ENCODE measurements around the gene NF2.
"Not testable (repeated sequence)": the region's sequence is repeated elsewhere in the genome, so short reads cannot be mapped to it uniquely, and the experiment has no call there.

Gene NF2

DNA sequence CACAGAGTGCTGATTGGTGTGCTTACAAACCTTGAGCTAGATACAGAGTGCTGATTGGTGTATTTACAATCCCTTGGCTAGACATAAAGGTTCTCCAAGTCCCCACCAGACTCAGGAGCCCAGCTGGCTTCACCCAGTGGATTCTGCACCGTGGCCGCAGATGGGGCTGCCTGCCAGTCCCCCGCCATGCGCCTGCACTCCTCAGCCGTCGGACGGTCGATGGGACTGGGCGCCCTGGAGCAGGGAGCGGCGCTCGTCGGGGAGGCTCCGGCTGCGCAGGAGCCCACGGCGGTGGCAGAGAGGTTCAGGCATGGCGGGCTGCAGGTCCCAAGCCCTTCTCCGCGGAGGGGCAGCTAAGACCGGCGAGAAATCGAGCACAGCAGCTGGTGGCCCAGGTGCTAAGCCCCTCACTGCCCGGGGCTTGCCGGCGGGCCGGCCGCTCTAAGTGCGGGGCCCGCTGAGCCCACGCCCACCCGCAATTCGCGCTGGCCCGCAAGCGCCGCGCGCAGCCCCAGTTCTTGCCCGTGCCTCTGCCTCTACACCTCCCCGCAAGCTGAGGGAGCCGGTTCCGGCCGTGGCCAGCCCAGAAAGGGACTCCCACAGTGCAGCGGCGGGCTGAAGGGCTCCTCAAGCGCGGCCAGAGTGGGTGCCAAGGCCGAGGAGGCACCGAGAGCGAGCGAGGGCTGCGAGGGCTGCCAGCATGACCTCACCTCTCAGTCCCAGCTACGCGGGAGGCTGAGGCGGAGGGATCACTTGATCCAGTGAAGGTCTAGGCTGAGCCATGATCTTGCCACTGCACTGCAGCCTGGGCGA lies 5.4 kb upstream of the NF2 start:
- not testable (repeated sequence) for DNase-seq

DNA sequence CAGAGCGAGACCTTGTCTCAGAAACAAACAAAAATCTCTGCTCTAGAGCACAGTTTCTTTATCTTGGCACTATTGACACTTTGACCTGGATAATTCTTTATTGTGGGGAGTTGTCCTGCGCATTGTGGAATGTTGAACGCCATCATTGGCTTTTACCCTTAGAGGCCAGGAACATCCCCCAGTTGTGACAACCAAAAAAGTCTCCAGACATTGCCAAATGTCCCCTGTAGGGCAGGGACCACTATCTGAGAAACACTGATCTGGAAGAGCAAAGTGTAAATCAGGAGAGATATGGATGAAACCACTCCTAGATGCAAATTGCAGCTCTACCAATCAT lies 4.8 kb upstream of the NF2 start:
- DNase-seq, result no peak

DNA sequence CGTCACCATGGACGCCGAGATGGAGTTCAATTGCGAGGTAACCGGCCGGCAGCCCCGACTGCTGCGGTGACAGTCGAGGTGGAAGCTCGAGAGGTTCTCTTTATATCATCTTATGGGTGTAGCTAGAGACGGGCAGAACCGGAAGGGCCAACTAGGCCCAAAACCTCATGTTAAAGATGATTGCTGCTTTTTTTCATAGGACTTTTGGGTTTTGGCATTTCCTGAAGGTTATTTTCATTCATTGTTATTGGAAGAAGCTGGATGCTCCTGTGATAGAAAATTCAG lies 585 bp downstream of the NF2 start:
- DNase-seq, result no peak

DNA sequence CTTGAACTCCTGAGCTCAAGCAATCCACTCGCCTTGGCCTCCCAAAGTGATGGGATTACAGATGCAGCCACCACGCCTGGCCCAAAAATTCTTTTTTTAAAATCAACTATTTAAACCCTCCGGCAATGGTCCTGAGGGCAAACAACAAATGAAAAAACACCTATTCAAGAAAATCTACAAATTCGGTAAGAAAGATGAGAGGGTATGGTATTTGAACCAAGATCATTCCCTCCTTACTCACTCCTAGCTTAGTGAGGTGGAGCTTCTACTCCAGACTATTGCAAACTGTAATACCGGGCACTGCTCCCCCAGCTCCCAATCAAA lies 2.1 kb downstream of the NF2 start:
- no peak for DNase-seq

DNA sequence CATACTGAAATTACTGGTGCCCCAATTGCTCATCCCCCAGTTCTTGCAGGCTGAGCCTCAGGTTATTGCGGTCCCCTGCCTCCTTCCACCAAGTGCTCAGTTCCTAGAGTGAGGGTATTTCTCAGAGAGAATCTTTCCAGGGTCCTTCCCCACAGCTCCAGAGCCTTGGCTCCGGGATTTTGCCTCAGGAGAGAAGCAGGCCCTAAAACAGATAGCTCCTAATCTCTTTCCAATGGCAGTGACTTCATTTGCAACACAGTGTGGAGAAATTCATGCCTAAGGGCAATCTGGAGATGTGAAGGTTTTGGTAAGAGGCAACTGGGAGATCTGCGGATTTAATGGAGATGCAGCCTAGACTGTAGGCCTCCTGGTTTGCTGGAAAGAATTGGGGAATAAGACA lies 2.9 kb downstream of the NF2 start:
- DNase-seq, result no peak

DNA sequence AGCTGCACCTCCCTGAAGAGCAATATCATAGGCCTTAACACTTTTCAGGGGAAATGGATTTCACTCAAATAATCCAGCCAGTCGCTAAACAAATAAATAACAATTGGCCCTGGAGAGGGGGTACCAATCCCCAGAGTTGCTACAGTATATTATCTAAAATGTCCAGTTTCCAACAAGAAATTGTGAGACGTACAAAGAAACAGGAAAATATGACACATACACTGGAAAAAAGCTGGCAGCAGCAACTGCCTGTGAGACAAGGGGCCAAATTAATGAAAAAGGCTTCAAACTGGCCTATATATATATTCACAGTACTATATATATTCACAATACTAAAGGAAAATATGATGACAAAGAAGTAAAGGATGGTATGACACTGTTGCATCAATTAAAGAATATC lies 4.0 kb downstream of the NF2 start:
- no peak for DNase-seq

DNA sequence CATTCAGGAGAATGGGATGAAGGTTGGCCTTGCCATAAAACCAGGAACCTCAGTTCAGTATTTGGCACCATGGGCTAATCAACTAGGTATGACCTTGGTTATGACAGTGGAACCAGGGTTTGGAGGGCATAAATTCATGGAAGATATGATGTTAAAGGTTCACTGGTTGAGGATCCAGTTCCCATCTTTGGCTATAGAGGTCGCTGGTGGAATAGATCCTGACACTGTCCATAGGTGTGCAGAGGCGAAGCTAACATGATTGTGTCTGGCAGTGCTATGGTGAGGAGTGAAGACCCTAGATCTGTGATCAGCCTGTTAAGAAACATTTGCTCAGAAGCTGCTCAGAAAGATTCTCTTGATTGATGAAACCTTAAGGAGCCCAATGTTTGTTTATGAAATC lies 5.7 kb downstream of the NF2 start:
- no peak for DNase-seq

DNA sequence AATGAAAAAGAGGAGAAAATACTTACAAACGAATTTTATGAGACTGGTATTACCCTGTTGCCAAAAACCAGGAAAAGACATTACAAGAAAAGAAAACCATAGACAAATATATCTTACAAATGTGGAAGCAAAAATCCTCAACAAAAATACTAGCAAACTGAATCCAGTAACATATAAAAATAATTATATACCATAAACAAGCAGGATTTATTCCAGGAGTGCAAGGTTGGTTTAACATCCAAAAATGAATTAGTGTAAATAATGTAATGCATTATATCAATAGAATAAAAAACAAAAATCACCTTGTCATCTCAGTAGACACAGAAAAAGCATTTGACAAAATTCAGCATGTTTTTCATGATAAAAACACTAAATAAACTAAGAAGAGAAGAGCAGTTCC lies 7.3 kb downstream of the NF2 start:
- DNase-seq, result no peak

DNA sequence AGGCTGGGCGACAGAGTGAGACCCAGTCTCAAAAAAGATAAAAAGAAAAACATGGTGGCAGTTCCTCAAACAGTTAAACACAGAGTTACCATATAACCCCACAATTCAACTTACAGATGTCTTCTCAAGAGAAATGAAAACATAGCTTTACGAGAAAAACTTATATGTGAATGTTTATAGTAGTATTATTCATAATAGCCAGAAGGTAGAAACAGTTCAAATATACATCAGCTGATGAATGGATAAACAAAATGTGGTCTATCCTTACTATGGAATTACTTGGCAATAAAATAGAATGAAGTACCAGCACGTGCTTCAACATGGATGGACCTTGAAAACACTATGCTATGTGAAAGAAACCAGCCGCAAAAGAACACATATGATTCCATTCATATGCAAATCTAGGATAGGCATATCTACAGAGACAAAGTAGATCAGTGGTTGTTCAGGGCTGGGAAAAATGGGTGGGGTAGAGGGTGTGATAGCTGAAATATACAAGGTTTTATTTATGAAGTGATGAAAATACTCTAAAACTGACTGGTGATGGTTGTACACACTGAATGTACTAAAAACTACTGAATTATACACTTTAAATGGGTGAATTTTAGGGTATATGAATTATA lies 12.4 kb downstream of the NF2 start:
- no peak for DNase-seq

DNA sequence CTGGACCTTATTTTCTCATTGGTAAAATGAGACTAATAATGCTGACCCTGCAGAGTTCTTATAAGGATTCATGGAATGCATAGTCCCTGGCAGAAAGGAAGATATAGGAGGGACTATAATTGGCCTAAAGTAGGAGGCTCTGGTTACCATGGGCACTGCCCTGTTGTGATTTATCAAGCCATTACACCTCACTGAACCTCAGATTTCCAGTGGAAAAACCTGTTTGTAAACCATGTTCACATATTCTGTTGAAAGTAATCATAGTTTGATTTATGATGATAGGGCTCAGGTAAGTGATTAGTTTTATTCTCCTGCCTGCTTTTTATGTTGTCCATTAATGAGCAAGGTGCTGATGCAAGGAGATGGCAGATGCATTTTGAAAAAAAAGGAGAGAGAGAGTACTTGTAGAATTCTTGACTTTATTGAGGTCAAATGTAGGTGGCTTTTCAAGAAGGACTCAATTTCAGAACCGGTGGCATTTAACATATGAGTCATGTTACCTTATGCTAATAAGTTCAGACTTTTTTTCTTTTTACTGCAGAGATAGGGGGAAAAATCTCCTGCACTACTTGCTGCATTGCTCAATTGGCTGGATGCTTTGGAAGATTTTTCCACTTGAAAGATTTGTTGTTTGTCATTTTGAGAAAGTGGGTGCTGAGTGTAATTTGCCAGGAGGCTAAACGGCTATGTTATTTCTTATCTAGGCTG lies 14.6 kb downstream of the NF2 start:
- no peak for DNase-seq

DNA sequence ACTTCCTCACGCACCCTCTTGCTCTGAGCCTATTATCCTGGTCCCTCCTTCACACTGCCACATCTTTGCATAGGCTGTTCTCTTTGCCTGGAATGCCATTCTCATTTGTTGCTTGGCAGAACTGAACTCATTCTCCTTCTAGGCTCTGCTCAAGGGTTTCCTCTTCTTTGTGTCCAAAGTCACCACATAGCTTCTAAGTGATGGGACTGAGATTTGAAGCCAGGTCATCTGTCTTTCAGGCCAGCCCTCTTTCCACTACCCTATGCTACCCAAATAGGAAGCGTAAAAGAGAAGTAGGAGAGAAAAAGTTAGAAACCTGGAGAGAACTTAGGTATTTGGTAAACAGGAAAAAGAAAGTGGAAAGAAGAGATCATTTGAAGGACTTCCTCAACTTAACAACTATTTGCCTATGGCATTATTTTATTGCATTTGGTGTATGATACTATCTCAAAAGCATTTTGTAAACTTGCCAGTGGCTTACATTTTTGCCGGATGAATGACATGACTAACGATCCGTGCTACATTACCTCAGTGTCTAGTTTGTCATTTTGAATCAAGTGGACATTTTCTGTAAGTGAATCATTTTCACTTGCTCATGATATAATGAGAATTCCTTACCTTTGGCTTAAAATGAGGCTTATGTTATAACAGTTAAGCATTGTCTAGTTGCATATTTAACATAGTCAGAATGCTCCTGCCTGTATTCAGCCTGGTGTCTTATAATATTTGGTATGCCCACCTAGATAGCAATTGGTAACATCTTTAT lies 18.5 kb downstream of the NF2 start:
- DNase-seq, result peak; percentile 53

DNA sequence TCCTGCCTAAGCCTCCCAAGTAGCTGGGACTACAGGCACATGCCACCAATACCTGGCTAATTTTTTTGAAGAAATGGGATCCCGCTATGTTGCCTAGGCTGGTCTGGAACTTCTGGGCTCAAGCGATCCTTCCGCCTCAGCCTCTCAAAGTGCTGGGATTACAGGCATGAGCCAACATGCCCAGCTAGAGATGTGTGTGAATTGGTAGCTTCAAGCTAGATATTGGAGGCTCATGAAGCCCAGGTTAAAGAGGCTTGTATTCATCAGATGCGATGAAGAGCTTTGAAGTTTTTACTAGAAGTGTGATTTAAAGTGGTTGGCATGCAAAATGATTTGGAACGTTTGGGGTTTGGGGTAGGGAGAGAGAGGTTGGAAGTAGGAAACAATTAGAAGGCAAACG lies 19.6 kb downstream of the NF2 start:
- DNase-seq, result no peak

DNA sequence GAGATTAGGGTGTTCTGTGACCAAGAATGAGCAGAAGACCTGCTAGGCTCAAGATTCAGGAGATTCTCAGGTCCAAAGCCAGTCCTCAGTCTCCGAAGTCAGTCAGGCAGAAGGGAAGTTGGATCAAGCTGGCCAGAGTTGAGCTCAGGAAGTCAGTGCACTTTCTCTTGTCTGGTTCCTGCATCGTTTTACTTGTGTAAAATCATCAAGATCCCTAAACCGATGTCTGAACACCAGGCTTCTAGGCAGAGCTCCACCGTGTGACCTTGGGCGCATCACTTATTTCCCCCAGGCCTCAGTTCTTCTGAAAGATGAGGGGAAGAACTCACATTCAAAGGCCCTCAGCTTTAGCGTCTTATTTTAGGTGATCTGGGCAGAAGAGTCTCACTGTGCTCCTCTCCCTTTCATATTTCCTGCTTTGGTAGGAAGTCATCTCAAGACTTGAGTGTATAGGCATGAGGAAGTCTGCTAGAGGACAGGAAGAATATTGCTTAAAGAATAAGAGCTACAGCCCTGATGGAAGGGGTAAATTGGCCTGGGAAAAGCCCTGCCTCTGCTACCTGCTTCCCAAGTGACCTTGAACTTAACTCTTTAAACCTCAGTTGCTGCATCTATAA lies 20.2 kb downstream of the NF2 start:
- DNase-seq, result no peak

DNA sequence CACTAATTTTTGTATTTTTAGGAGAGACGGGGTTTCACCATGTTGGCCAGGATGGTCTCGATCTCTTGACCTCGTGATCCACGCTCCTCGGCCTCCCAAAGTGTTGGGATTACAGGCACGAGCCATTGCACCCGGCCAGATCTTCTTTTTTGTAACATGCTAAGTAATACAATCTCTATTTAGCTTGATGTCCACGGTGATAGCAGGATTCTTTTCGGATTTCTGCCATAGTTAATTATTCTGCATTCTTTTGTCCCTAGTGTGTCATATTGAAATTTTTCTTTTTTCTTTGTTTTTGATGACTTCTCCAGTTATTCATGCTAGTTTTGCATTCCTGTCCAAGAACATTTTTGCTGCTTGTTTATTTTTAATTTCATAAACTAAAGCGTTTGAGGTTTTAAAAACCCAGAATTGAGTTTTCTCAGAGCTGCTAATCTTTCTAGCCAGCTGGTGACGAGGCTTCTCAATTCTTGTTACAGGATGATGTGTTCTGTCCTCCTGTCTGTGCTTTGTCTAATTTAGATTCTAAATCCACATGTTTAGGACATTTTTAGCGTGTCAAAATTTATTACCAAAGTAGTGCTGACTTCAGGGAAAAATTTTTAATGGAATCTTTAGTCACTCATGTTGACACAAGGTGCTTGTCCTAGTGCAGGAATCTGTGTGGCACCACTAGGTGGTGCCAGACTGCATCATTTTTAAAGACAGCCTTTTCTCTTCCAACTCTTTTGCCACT lies 21.8 kb downstream of the NF2 start:
- DNase-seq, result peak; percentile 55

DNA sequence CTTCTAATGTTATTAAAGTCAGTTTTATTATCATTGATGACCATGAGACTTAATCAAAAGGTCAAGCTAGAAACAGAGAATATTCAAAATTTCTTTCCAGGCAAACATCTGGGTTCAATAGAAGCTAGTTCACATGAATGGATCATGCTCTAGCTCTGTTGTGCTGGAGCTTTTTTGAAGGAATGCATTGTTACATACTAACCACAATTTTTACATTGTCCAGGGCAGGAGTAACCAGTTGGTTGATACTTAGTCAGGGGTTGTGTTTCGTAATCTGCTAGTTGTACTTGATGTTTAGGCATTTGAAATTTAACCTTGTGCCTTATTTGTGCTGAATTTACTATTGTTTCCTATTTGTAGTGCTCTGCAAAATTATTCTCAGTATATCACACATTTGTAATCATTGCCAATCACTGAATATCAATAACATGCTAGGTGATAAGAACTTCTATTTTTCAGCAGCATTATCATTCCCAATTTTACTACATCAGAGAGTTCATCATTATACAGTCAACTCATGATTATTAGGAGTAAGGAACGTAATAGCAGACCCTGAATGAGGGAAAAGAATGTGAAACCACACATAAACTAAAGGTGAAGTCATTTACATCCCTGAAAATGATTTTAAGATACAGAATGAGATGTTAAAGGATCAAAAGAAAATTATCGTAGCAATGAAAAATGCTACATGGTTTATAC lies 23.2 kb downstream of the NF2 start:
- no peak for DNase-seq

DNA sequence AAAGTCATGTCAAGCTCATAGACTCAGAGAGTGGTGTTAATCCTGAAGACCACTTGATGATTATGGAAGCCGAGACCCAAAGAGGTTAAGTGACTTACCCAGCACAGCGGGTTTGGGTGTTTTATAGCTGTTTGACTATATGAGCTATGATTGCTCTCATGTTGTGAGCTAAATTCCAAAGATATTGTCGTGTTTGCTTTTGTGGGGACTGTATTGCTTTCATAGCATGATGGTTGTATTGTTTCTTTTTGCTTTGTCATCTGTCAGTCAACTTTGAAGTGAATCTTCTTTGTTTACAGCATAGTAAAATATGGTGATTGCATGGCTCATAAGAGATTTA lies 23.7 kb downstream of the NF2 start:
- DNase-seq, result no peak

DNA sequence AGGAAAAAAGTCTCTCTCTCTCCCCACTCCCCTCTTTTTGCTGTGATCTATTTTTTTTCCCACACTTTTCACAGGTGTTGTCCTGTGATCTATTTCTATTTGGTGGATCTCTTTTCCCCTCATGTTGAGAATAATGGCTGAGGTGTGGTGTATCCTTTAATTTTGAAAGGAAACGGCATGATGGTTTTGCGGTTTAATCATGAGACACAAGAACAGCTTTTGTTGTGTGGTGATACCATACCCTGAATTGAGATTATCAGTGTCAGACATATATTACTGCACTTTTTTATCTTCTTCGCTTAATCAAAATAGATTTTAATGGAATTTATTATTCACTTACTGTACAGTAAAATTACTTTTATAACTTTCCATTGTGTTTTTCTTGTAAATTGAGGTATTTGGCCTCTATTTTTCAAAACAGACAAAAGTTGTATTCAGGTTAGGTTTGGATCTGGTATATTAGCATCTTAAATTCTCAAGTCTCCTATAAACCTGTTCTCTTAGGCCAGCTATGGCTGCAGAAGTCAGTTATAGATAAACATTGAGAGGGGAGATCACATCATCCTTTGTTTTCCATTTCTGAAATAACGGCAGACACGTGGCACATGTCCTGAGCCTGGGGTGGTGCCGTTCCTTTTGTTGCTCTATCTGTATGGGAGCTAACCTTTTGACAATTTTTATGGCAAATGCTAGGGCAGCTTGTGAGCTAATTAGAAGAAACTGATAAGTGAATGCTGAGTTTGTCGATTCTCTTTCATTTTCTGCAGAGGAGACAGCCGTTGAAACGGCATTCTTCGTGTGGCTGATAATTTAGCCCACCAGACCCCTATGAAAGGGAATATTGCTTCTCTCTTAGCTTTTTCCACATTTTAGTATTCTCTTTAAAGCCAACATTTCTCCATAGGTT lies 25.8 kb downstream of the NF2 start:
- no peak for DNase-seq

DNA sequence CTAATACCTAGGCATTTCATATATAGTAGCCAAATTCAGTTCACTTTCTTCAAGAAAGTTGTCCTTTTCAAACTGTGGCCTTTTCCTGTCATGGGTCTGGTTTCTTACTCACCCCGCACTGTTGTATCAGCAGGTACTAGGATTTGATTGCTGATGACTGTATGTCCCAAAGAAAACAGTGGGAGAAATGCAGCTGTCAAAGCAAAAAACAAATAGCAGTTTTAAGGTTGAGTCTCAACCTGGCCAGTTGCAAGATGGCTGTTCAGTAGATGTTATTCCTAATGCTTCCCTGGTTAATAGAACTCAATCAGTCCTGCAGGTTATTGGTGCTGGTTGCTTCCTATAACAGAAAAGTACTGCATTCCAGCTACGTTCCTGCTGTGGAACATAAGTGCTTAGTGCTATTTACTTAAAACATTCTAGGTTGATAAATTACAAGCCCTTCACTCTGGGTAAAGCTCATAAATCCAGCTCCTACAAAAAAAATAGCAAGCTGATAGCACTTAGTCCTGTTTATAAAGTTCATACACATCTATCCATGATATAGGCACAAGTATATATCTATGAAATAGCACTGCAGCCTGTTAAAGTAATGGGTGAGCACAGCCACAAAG lies 26.6 kb downstream of the NF2 start:
- DNase-seq, result no peak

DNA sequence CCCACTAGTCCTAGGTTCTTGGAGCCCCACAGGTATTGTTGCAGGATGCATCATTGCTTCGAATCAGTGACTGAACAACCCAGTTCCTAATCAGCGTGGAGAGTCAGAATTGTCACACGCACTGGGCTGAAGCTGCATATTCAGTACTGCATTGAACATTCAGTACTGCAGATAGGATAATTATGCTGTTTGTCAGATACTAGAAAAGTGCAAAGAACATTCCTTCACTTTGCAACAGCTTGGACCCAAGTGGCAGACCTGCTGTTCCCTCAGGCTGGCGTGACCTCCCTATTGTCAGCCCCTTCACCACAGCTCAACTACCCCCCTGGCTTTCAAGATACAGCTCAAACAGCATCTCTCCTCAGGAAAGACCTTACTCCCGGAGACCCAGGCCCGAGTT lies 27.6 kb downstream of the NF2 start:
- DNase-seq, result no peak

DNA sequence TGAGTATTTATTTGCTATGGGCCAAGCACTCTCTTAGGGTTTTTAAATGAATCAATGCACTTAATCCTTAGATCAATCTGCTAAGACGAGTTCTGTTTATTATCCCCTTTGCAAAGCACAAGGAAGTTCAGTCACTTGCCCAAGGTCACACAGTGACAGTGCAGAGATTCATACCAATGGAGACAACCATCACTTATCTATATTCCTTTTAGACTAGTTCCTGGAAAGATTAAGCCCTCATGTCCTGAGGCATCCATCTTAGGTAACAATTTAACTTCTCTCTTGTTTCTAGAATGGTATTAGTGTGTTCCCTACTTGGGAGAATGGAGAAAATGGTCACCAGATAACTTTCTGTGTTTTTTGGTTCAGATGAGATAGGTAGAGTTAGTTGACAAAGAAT lies 28.3 kb downstream of the NF2 start:
- no peak for DNase-seq

DNA sequence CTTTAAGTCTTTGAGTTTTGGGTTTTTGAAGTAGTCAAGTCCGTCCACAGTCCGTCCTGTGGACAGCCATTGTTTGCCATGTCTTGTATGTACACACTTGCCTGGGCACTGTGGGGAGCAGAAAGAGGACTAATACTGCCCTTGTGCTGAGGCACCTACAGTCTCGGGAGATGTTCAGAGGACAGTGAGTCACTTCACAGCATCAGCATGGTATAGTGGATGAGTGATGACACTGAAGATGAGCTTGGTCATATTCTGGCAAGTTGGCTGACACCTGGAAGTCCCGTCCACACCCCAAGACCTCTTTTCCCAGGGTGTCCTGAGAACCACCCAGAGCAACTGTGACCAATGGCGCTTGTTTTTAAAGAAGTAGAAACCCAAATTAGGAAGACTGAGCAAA lies 29.2 kb downstream of the NF2 start:
- no peak for DNase-seq

All from NCI-H1694 treated with DMSO at 0.1 percent for 48 hours (cell line).